ENCODE results near the gene NT5M.

DNA sequence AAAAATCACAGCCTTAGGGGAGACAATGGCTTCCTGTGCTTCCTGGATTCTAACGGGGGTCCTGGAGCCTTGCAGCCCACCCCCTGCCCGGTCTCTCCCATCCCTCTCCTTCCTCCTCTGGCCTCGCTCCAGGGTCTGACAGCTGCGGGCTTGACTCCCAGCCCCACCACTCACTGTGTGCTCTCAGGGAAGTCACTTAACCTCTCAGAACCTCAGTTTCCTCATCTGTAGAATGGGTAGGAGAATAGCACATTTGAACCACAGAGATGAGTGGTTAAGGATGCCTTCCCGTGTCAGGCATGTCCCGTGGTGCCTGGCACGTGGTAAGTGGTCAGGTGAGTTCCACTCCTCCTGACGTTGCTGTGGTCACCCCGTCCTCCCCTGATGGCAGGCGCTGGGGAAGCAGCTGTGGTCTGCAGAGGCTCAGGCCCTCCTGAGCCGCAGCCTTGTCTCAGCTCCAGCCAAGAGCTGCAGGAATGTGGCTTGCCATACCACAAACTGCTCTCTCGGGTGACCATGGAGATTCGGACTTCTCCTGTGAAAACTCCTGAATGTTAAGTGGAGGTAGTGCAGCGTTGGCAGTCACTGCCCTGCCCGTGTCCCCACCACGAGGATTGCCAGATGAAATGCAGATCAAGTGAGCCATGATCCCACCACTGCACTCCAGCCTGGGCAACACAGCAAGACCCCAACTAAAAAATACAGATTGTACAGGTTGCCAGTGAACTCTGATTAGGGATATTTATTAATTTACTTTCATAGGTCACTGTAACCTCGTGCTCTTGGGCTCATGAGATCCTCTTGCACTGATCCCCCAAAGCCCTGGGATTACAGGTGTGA lies 85.7 kb downstream of the NT5M start:
- TF ChIP-seq POLR2AphosphoS5 (IDR thresholded peaks at IDR 0.05): no peak
- TF ChIP-seq, protein P1, sequence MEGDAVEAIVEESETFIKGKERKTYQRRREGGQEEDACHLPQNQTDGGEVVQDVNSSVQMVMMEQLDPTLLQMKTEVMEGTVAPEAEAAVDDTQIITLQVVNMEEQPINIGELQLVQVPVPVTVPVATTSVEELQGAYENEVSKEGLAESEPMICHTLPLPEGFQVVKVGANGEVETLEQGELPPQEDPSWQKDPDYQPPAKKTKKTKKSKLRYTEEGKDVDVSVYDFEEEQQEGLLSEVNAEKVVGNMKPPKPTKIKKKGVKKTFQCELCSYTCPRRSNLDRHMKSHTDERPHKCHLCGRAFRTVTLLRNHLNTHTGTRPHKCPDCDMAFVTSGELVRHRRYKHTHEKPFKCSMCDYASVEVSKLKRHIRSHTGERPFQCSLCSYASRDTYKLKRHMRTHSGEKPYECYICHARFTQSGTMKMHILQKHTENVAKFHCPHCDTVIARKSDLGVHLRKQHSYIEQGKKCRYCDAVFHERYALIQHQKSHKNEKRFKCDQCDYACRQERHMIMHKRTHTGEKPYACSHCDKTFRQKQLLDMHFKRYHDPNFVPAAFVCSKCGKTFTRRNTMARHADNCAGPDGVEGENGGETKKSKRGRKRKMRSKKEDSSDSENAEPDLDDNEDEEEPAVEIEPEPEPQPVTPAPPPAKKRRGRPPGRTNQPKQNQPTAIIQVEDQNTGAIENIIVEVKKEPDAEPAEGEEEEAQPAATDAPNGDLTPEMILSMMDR (IDR thresholded peaks at IDR 0.05): no peak
- TF ChIP-seq POLR2A (IDR thresholded peaks at IDR 0.05): no peak

All from breast epithelium (tissue), 3 donors.